NCI-H345 (cell line): ENCODE data around the gene HOXB3.

Experiments
- DNase-seq: peaks from one replicate; lab custom pipeline; 2025; lab: John Stamatoyannopoulos, UW

Gene HOXB3

DNA sequence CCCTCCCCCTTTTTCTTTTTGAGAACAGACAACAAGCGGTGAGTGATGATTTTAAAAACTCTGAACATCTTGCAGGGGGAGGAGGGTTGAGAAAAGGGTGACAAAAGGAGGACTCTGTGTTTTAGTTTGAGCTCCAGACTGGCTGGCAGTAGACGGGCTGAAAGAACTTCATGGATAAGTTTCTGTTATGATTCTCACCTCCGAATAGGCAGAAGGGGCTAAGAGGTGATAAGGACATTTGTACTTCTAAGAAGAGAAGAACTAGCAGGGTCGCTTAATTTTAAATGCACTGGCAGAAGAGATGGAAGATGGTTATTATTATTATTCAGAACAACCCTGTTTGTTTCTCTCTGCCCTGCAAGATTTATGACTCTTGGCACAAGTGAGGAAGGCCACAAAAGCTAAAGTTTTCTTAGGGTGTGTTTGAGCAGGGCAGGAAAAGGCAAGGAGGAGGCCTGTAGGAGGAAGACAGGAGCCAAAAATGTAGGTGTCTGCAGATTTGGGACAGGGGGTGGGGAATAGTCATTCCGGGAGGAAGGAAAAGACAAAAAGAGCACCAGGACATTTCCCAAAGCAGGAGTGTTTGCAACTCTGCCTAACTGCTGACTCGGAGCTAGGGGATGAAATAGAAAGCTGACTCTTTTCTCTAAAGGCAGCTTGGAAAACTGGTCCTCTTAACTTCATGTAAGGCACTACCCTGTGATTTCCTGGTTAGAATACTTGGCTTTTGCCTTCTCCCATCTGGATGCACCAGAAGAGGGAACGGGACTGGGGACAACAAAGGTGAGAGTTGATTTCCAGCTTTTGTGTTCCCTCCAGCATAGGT lies 33.3 kb downstream of the HOXB3 start:
- DNase-seq, result no peak

DNA sequence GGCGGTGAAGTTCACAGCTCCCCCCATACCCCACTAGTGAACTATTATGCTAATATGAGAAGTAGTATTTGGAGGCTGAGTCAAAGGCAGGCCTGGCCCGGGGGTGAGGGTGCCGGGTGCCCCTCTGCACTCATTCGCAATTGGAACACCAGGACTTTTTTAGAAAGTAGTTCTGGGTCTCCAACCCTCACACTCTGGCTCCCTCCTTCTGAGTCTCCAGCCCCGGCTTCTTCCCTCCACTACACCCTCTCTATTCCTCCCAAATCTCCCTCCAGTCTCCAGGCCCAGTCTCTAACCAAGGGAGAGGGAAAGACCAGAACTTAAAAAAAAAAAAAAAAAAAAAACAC lies 33.8 kb downstream of the HOXB3 start:
- DNase-seq, result no peak

DNA sequence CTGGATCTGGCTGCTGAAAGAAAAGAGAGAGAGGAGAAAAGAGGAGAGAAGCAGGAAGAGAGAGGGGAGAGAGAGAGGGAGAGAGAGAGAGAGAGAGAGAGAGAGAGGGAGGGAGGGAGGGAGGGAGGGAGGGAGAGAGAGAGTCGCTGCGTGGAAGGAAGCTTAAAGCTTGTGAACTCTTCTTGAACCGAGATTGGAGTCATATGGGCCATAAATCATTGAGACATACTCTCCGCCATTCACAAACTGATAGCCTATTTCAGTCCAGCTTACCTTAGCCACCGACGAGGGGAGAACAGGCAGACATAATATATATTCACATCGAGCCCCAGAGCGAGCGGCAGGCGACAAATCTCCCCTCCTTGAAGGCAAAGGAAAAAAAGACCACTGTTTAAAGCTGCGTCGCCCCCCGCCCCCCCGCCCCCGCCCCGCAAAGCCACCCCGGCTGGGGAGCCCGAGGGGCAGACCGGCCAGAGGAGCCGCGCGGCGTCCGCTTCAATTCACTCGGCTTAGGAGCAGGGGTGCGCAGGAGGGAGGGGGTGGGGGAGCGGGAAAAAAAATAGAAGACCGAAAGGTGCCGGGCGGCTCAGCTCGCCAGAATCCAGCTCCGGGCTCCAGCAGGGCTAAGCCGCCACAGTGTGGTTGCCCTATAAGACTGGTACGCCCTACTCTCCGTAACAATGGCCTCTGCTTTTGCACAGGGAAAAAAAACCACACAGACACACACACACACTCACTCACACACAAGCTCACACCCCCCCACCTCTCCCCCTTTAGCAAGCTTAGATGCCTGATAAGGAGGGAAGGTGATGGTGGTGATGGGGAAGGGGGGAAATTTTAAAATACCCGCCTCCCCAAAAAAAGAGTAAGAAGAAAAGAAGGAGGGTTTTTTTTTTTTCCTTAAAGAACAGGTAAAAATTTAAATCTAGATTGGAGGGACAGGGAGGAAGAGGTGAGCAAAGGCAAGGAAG lies 34.5 kb downstream of the HOXB3 start:
- peak; percentile 61 for DNase-seq

DNA sequence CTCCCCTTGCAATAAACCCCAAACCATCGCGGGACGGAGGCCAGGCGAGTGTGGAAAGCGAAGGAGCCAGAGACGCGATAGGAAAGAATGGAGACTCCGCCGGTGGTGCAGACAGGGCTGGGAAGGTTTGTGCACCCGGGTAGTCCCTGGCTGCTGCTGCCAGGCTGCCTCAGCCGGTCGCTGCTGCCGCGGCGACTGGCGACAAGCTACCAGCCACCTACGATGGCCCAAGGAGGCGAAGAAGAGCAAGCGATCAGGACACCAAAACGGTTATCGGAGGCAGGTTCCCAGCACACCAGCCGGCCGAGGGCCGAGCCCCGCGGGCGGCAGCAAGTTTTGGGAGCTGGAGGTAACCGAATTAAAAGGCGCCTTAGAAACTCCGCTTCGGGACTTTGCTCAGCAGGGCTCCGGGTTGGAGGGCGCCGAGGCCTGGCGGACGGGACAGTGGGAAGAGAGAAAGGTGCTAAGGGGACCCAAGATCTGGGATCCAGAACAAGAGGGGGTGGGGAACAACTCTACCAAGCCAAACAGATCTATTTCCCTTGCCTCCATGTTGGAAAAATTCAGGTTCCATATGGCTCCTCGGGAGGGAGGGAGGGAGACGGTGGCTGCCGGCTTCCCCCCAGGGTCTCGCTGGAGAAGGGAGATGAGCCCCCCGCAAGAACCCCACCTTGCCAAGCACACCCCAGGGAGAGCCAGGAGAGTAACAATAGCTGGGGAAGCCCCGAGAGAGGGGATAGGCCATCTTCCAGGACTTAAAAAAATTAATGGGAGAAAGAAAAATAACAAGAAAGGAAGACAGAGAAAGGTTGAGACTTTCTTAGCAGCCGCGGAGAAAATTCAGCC lies 35.4 kb downstream of the HOXB3 start:
- DNase-seq, result peak; percentile 18

DNA sequence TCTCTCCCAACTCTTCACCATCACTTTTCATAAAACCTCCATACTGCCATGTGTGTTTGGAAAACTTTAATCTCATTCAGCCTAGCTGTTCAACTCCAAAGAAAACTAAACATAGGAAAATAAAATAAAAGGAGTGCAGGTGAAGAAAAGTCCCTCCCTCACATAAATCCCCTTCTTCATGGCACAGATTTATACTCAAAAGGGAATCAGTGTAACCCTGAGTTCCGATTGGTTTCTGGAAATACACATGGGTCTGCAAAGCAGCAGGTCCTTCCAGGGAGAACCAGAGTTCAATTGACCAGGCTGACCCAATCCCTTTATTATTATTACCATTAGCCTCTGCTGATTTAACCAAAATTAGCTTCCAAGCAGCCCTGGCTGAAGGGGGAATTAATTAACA lies 36.2 kb downstream of the HOXB3 start:
- DNase-seq, result peak; percentile 6

DNA sequence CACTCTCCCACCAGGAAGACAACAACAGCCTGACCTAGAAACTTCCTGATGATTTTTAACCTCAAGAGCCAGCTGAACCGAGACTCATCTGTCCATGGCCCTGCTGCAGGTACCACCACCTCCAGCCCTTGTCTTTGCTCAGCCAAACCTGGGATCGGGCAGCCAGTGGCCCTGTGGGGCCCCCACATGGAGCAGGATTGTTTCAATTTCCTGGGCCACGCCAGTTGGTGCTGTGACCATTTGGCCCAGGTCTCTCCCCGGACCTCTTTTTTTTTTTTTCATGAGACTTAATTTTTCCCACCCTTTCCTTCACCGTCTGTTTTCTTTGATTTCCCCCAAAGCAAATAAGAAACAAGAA lies 36.9 kb downstream of the HOXB3 start:
- peak; percentile 44 for DNase-seq

DNA sequence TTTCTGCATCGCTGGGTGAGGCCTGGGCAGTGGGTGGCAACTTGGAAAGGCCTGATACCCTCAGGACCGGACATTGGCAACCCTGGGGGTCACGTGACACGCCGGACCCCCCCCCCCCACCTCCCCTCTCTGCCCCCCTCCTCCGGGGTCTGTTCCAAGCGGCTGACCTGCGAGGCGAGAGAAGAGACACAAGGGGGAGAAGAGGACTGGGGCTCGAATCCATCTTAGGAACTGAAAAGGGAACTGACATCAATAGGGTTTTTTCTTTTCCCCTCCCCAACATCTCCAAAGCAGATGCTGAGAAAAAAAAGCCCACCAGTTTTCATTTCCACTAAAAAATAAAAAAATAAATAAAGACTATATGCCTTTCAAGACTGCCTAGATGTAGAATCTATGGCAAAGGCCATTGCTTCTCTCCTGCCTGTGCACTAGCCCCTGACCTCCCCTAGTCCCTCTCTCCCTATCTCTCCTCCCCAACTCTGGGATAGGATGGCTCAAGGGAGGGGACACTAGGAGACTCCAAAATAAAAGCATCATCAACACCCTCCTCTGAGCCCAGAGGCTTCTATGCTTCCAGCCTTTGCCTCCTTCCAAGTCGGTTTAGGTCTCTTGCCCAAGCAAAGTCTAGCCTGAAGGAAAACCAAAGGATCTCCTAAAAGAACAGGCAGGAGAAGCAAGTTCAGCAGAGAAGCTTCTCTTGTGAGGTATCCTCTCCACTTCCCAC lies 37.4 kb downstream of the HOXB3 start:
- peak; percentile 73 for DNase-seq

DNA sequence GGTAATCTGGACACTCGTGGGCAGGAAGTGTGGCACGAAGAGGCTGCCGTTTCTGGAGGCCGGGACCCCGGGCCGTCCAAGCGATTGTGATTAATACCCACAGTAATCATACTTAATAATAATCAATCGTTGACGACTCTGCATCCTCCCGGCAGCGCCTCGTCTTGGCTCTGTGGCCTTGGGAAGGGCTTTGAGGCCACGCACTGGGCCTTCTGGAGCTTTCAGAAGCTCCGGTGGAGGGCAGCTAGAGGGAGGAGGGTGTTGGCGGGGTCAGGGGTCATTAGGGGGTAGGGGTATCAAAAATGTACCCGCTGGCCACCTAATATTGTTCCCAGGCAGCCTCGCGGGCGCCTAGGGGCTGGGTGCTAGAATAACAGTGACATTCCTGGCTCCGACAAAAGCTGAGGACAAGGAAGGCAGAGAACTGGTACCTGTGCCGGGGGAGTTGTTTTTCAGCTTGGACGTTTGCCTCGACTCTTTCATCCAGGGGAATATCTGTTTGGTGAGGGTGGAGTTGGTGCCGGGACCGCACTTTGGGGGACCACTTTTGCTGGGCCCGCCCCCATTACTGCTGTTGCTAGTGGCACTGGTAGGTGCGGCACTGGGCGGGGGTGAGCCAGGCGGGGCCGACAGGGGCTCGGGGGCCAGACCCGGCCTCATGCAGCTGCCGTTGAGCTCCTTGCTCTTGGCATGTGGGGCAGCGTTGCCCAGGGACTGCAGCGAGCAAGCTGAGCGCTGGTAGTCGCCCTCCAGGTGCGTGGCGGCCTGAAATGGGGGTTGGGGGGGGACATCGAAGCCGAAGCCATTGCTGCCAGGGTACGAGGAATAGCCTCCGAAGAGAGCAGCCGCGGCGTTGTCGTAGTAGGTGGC lies 38.2 kb downstream of the HOXB3 start:
- DNase-seq, result peak; percentile 73

DNA sequence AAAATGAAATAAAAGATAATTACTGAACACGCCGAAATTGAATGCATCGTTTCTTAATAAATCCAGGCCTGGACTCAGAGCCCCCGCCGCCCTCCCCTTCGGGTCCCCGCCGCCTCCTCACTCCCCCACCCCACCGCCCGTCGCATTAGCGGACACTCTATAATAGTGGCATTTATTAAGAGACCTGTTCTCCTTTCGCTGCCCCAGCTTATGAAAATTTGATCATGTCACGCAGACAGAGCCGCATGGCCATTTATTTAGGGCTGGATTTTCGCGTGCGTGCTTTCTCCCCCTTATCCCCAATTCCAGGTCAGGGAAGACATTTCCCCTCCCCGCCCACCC lies 38.9 kb downstream of the HOXB3 start:
- peak; percentile 44 for DNase-seq

DNA sequence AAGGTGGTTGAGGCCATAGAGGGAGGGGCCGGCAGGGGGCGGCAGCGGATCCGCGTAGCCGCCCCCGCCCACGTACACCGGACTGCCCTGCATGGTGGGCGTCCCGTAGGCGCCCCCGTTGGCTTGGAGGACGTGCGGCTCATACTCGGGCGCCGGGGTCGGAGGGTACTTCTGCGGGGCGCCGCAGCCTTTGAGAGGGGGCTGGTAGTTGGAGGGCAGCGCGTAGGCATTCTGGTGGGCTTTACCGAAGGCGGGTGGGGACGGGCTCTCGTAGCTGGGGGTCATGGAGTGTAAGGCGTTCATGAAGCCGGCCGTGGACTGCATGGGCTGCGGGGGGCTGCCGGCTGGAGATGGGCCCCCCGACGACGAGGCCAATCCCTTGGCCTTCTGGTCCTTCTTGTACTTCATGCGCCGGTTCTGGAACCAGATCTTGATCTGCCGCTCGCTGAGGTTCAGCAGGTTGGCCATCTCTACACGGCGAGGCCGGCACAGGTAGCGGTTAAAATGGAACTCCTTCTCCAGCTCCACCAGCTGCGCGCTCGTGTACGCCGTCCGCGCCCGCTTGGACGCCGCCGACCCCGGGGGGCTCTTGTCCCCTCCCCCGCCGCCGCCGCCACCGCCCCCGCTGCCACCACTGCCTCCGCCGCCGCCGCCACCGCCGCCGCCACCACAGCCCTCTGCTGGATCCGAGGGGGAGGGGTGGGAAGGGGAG lies 39.4 kb downstream of the HOXB3 start:
- DNase-seq, result peak; percentile 50

DNA sequence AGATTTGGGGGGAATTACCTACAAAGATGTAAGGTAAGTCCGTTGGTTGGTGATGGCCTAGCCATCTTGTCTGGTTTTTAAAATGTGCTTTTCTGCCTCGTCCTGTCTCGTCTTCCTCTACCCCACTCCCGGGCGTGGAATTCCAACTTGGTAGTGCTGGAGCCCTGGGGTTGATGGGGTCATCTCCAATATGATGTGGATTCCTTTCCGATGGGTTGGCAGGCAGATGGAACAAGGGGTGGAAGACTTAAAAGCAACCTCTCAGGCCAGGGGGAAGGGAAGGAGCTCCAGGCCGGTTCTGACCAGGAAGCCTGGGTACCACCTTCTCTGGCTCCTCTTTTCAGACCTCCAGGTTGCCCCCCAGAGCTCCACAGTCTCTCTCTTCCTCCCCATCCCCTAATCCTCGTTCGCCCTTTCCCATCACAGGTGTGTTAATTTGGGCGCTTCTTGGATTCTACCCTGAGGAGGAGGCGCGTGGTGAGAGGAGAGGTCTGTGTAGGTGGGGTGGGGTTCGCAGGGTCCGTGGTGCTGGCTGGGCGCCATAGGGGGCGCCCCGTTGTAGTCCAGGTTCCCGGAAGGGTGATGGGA lies 40.0 kb downstream of the HOXB3 start:
- DNase-seq, result no peak

DNA sequence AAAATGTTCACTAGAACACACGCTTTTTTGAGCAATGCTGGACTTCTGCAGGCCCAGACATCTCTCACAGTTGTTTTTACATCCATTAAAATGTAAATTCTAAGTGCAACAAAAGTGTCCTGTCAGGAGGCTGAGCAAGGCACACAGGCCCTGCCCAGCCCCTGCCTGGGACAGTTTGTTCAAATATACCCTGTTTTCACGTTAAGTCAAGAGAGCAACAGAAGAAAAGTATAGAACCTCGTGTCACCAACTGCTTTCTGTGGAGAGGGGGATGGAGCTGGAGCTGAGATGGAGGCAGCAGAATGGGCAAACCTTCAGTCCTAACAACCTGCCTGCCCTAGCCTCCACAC lies 40.8 kb downstream of the HOXB3 start:
- peak; percentile 18 for DNase-seq

DNA sequence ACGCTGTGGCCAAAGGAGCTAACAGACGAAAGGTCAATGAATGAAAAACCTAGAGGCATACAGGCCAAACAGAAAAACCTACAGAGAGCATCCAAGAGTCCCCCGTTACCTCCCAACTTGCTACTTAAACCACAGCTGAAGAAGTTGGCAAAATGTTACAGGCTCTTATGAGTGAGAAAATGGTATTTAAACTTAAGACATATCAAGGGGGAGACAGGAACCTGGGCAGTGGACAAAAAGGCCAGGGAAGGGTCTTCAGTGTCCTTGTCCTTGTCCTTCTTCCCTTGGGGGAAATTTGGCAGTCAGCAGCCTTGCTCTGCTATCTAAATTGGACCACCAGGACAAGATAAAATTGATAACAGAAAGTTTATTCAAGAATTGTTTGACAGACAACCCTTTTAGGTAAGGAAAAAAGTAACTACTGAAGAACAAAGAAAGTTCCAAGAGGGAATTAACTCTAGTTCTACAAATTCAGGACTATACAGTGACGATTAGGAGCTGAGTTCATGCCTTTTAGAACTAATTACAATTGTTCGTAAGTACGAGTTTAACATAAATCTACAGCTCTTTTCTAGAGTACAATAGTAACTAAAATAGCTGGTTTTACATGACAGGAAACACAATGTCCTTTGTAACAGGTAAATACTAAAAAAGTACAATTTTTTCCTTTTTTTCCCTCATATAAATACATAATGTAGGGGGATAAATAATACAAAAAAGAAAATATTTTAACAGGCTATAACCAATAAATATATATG lies 41.3 kb downstream of the HOXB3 start:
- peak; percentile 17 for DNase-seq

DNA sequence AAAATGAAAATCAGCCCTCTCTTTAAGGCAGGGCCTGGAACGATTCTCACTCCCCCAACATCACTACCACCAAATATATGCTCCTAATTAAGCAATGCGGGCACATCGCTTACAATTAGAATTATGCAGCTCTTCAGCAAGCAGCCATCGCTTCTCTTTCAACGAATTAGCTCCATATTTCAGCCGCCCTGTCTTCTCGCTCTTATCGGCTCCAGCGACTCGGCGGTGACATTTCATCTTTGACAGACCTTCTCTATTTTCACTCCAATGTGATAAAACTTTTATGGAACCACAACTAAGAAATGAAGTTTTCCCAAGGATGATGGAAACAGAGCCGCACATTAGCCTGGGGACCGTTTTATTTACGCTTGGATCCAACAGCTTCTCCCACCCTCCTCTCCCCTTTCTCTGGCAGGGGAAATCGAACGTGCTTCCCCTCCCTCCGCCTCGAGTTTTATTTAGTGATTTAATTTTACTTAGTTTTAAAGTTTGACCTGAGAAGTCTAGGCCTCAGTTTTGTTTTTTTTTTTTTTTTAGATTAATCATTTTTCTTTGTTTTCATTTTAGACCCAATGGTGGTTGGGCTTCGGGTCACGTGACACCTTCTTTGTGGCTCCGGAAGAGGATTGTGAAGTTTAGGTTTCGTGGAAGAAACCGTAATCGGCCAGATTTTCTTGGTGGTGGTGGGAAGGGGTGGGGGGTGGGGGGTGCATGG lies 42.1 kb downstream of the HOXB3 start:
- peak; percentile 63 for DNase-seq

DNA sequence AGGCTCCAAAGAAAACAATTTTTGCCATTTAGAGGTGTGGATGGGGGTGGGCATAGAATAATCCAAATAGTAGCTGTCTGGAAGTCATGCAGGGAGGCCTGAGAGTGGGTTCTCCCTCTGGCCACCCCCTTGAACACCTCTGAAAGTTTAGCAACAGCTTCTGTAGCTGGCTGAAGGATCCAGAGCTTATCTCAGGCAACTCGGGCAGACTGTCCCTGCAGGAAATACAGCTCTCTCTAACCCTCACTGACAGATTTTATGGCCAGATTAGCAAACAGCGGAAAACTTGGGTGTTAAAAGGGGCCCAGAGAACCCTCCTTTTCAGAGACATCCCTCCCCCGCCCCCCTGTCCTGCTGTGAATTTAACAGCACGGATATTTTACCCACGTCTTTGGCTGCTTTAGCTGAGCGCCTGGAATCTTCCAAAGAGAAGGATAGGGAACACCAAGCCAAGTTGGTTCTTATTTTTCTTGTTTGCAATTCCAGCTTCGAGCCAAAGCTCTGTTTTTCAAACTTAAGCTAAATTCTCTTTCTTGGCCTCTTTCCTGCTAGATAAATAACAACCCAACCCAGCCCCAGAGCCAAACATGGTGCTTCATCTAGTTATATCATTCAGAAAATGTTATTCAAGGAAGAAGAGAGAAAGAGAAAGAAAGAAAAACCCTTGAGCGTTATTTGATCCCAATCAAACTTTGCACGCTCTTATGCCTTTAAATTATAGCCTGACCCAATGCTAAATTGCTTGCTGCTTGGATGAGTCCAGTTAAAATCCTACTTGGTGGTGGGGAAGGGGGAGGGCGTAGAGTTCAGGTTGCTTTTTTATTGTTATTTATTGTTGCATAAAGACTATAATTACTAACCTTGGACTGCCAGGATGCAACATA lies 42.9 kb downstream of the HOXB3 start:
- DNase-seq, result peak; percentile 63

DNA sequence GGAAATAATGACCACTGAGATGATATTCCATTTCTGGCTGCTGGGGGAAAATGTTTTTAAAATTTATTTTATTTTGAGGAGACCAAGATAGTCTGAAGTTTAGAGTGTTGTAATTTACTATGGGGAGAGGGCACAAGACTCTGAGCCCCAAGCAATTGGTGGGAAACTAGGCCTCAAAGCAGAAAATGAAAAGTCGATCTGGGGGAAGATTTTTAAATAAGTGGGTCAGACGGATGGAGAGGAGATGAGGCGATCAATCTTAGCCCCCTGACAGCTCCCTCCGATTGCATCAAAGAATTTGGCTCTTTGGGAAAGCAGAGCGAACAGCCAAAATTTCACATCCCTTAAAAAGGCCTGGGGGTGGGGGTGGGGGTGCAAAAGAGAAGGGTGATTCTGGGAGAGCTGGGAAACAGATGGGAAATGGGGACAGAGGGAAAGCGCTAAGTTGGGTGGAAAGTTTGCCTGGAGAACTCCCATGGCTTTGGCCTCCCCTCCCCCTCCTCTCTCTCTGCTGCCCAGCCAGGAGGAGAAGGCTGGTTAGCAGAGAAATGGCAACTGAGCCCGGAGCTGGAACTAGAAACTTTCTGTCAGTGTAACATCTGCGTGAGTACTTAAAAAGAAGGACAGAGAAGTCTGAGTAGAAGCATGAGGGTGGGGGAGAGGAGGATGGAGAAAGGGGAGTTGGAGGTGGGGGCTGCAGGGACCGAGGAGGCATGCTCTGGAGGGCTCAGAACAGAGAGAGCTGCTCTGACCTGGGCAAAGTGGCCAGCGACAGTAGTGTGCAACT lies 43.7 kb downstream of the HOXB3 start:
- DNase-seq, result peak; percentile 44
